Measurements from ENCODE around the gene ADAMTS9. TPM values are rescaled to one million over a fixed set of nuclear protein-coding genes. Genes with fewer than 3 reads are reported as not detected.

ADAMTS9 gene
- total and polyA plus RNA-seq, 3 donors from 2014 or later: 5.1 to 8.1 (median 5.9) TPM

GRCh38 chr3:64644483-64644882, 43.3 kb downstream of the ADAMTS9 start:
- no peaks in the 10 kb centered on the region for H3K27me3 ChIP-seq
- DNase-seq: no peak
- H3K36me3 ChIP-seq (ENCODE audit: low read depth, missing control alignments): no peaks in the 10 kb centered on the region
- H3K27ac ChIP-seq: no peak overlapping the region
- H3K9me3 ChIP-seq: no peaks in the 10 kb centered on the region
- intact Hi-C loops (cut with DNase I; ENCODE audit: low total_unique reads): no loop called here
- no peak for TF ChIP-seq POLR2A (IDR thresholded peaks at IDR 0.05)
- TF ChIP-seq CTCF (IDR thresholded peaks at IDR 0.05): no peak
- WGBS, 2 donors: 97% methylated on average over 3 of the region's 3 CpGs
- H3K4me1 ChIP-seq: no peaks in the 10 kb centered on the region
- no peak overlapping the region for H3K4me3 ChIP-seq

- H3K4me3 ChIP-seq: no peak overlapping the region
- H3K9me3 ChIP-seq: no peaks in the 10 kb centered on the region
- H3K4me1 ChIP-seq: no peaks in the 10 kb centered on the region
- no peak for DNase-seq
- no peak overlapping the region for H3K27ac ChIP-seq
- WGBS, 2 donors: 84 to 90% methylated on average over 18 of the region's 18 CpGs
- TF ChIP-seq CTCF (IDR thresholded peaks at IDR 0.05) (no peak), POLR2A (IDR thresholded peaks at IDR 0.05) (no peak)
- H3K36me3 ChIP-seq (ENCODE audit: low read depth, missing control alignments): no peaks in the 10 kb centered on the region
- intact Hi-C loops (cut with DNase I; ENCODE audit: low total_unique reads): no loop called here
- no peaks in the 10 kb centered on the region for H3K27me3 ChIP-seq
Measured at GRCh38 chr3:64642327-64643151, 45.3 kb downstream of the ADAMTS9 start.

DNA sequence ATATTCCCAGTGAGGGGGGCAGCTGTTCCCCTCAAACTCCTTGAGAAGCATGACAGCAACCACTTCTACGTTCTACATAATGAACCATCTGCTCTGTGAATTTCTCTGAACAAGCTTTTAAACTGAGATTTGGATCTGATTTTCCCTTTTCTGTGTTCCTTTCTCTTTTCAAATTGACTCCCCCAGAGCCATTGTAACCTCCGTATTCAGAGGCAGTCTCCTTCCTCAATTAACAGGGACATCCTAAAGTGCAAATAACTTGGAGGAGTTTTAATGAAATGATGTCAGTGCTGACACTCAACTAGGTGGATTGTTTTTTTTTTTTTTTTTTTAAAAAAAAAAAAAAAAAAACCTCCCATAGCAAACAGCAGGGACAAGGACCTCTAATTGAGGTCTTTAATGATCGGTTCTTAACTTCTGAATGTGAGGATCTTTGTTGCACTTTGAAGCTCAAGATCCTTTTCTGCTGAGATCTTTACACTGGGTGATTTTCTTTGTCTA, 48.8 kb downstream of the ADAMTS9 start:
- H3K27ac ChIP-seq: no peak overlapping the region
- H3K4me1 ChIP-seq: no peaks in the 10 kb centered on the region
- WGBS, 2 donors: 83 to 88% methylated on average over 3 of the region's 3 CpGs
- no peak for TF ChIP-seq POLR2A (IDR thresholded peaks at IDR 0.05)
- no peak for TF ChIP-seq CTCF (IDR thresholded peaks at IDR 0.05)
- no peak overlapping the region for H3K4me3 ChIP-seq
- H3K36me3 ChIP-seq (ENCODE audit: low read depth, missing control alignments): no peaks in the 10 kb centered on the region
- intact Hi-C loops (cut with DNase I; ENCODE audit: low total_unique reads): no loop called here
- DNase-seq: no peak
- no peaks in the 10 kb centered on the region for H3K27me3 ChIP-seq
- no peaks in the 10 kb centered on the region for H3K9me3 ChIP-seq

DNA sequence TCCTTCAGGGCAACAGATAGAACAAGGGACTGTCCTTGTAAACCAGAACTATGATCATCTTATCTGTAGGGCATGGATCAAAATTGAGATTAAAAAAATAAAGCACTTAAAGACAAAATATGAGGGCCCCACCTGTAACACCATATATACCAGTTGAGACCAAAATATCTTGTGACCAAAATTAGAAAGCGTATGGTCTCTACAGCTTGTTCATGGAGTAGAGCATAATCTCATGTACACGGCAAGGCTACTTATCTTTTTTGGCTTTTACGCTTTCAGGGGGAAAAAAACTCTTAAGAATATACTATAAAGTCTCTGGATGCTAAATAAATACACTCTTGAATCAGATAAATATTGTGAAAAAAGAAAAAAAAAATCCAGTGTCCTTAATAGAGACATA, 49.3 kb downstream of the ADAMTS9 start:
- Histone ChIP-seq H3K9me3 (no peaks in the 10 kb centered on the region), H3K27ac (no peak overlapping the region), H3K27me3 (no peaks in the 10 kb centered on the region), H3K36me3 (ENCODE audit: low read depth, missing control alignments) (no peaks in the 10 kb centered on the region), H3K4me3 (no peak overlapping the region), H3K4me1 (no peaks in the 10 kb centered on the region)
- no peak for DNase-seq
- intact Hi-C loops (cut with DNase I; ENCODE audit: low total_unique reads): no loop called here
- 67 to 95% methylated on average over 3 of the region's 3 CpGs for whole genome bisulfite sequencing, 2 donors
- no peak for TF ChIP-seq POLR2A (IDR thresholded peaks at IDR 0.05)
- no peak for TF ChIP-seq CTCF (IDR thresholded peaks at IDR 0.05)

- 78 to 79% methylated on average over 6 of the region's 6 CpGs for WGBS, 2 donors
- no peaks in the 10 kb centered on the region for H3K36me3 ChIP-seq (ENCODE audit: low read depth, missing control alignments)
- H3K4me1 ChIP-seq: no peaks in the 10 kb centered on the region
- DNase-seq: no peak
- no peak overlapping the region for H3K4me3 ChIP-seq
- intact Hi-C loops (cut with DNase I; ENCODE audit: low total_unique reads): no loop called here
- H3K9me3 ChIP-seq: no peaks in the 10 kb centered on the region
- no peaks in the 10 kb centered on the region for H3K27me3 ChIP-seq
- no peak overlapping the region for H3K27ac ChIP-seq
- TF ChIP-seq POLR2A (IDR thresholded peaks at IDR 0.05) (no peak), CTCF (IDR thresholded peaks at IDR 0.05) (no peak)
Measured at GRCh38 chr3:64634417-64634816, 53.4 kb downstream of the ADAMTS9 start.

Measured in testis (tissue), 3 donors.